HuH-7 (cell line): ENCODE measurements around the gene SYNE2.
"Not testable (repeated sequence)": the region's sequence is repeated elsewhere in the genome, so short reads cannot be mapped to it uniquely, and the experiment has no call there.

Experiments
- DNase-seq: peaks from one replicate; pipeline ENCODE4 v3.0.0; 2011; ENCODE audit warnings: low spot score

Gene SYNE2, protein sequence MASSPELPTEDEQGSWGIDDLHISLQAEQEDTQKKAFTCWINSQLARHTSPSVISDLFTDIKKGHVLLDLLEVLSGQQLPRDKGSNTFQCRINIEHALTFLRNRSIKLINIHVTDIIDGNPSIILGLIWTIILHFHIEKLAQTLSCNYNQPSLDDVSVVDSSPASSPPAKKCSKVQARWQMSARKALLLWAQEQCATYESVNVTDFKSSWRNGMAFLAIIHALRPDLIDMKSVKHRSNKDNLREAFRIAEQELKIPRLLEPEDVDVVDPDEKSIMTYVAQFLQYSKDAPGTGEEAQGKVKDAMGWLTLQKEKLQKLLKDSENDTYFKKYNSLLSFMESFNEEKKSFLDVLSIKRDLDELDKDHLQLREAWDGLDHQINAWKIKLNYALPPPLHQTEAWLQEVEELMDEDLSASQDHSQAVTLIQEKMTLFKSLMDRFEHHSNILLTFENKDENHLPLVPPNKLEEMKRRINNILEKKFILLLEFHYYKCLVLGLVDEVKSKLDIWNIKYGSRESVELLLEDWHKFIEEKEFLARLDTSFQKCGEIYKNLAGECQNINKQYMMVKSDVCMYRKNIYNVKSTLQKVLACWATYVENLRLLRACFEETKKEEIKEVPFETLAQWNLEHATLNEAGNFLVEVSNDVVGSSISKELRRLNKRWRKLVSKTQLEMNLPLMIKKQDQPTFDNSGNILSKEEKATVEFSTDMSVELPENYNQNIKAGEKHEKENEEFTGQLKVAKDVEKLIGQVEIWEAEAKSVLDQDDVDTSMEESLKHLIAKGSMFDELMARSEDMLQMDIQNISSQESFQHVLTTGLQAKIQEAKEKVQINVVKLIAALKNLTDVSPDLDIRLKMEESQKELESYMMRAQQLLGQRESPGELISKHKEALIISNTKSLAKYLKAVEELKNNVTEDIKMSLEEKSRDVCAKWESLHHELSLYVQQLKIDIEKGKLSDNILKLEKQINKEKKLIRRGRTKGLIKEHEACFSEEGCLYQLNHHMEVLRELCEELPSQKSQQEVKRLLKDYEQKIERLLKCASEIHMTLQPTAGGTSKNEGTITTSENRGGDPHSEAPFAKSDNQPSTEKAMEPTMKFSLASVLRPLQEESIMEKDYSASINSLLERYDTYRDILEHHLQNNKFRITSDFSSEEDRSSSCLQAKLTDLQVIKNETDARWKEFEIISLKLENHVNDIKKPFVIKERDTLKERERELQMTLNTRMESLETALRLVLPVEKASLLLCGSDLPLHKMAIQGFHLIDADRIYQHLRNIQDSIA (N-terminal part only)

DNA sequence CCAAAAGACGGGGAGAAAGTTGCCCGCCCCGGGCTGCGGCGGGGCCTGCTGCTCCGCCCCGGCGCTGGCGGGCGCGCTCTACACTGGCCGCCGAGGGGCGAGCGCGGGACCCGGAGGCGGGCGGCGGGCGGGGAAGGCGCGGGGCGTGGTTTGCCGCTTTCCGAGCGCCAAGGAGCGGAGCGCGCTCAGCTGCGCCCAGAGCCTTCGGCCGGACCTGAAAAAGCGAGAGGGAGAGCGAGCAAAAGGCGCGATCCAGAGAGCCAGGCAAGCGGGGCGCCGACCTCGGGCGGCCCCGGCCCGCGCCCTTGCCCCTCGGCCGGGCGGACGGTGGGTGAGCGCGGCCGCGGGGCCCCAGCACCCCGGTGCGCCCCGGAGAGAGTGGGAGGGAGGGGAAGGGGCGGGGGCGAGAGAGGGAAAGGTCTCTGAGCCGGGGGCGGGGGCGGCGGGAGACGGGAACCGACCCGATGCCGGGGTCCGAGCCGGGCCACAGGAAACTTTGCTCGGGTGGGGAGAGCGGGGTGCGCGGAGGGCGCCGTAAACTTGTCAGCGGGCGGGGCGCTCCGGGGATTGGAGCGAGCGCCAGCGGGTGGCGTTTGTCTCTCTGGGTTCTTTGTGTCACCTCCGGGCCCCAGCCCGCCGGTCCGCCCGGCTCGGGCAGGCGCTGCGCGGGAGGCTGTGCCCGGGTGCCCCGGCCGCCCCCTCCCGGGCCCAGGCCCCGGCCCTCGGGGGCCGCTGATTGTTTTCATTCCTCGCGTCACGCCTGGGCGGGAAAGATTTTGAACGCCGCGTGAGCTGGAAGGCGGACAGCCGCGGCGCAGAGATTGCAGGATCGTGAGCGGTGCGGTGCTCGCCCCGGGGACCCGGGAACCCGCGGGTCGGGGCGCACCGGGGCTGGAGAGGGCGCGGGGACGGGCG lies at the start of gene SYNE2:
SYNE2 (plus strand) TSS at position 188 of the 915 bp plus-strand sequence. CDS start 56,145 bp downstream, outside the sequence.
- peak; percentile 69 for DNase-seq

DNA sequence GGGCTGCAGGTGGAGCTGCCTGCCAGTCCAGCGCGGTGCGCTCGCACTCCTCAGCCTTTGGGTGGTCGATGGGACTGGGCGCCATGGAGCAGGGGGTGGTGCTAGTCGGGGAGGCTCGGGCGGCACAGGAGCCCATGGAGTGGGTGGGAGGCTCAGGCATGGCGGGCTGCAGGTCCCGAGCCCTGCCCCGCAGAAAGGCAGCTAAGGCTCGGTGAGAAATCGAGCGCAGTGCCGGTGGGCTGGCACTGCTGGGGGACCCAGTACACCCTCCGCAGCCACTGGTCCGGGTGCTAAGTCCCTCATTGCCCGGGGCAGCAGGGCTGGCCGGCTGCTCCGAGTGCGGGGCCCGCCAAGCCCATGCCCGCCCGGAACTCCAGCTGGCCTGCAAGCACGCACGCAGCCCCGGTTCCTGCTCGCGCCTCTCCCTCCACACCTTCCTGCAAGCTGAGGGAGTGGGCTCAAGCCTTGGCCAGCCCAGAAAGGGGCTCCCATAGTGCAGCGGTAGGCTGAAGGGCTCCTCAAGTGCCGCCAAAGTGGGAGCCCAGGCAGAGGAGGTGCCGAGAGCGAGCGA lies 49.5 kb upstream of the SYNE2 start:
- DNase-seq, result not testable (repeated sequence)

DNA sequence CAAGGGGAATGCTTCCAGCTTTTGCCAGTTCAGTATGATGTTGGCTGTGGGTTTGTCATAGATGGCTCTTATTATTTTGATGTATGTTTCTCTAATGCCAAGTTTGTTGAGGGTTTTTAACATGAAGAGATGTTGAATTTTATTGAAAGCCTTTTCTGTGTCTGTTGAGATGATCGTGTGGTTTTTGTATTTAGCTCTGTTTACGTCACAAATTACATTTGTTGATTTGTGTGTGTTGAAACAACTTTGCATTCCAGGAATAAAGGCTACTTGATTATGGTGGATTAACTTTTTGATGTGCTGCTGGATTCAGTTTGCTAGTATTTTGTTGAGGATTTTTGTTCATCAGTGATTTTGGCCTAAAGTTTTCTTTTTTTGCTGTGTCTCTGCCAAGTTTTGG lies 46.7 kb upstream of the SYNE2 start:
- DNase-seq, result not testable (repeated sequence)

DNA sequence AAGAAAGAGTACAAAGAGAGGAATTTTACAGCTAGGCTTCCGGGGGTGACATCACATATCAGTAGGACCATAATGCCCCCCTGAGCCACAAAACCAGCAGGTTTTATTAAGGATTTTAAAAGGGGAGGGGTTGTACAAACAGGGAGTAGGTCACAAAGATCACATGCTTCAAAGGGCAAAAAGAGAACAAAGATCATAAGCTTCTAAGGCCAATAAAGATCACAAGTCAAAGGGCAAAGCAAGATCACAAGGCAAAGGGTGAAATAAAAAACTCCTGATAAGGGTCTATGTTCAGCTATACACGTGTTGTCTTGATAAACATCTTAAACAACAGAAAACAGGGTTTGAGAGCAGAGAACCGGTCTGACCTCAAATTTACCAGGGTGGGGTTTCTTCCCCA lies 41.1 kb upstream of the SYNE2 start:
- DNase-seq, result not testable (repeated sequence)

DNA sequence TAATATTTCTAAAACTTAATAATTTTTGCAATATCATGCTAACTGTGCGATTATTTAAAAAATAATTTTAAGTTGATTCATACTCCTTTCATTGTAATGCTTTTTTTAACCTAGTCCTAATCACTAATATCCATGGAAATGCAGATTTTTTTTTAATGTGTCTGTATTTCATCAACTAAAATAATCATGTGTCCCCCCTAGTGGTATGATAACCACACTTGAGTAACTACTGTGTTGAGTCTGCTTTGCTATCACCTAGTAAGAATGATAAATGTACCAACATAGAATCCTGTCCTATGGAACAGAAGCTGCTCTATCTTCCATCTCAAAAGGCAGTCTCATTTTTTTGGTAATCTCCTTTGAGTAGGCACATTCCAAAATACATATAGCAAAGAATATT lies 19.1 kb upstream of the SYNE2 start:
- no peak for DNase-seq

DNA sequence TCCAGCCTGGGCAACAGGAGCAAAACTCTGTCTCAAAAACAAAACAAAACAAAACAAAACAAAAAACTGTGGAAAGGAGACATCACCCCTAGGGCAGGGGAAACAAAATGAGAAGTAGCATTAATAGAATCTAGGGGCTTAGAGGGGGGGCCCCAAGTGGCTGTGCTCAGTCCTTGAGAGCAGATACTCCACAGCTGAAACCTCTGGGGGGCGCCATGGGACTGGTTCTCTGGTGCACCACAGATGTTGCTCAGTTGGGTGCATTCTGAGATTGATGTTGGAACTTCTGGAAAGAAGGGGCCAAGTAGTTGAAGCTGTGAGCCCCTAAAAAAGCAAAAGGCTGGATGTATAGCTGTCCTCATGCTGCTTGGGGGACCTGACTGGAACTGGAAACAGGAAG lies 11.8 kb upstream of the SYNE2 start:
- DNase-seq, result no peak

DNA sequence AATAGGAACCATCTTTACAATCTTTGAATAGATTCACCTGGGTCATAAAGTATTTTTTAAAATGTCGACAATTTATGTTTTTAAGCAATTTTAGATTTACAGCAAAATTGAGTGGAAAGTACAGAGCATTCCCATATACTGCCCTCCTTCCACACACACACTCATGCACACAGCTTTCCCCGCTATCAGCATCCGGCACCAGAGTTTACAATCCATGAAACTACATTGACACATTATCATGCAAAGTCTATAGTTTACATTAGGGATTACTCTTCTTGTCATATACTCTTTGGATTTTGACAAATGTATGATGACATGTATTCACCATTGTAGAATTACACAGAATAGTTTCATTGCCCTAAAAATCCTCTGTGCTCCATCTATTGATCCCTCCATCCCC lies 9.0 kb upstream of the SYNE2 start:
- no peak for DNase-seq

DNA sequence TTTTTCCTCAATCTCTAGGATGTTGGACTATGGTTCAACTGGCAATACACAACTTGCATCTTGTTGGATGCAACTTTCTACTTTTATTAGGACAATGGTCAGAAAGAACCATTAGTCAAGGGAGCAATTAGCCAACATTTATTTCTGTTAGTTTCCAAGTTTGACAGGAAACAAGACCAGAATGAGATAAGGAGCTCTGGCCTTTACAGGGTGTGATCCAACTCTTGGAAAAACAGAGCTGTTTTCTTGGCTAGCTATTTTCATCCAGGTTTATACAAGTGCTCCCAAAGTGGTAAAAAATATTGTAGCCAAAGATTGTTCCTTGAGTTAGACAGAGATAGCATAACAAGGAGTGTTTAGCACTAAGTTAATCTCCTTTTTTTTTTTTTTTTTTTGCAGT lies 3.9 kb upstream of the SYNE2 start:
- DNase-seq, result no peak

DNA sequence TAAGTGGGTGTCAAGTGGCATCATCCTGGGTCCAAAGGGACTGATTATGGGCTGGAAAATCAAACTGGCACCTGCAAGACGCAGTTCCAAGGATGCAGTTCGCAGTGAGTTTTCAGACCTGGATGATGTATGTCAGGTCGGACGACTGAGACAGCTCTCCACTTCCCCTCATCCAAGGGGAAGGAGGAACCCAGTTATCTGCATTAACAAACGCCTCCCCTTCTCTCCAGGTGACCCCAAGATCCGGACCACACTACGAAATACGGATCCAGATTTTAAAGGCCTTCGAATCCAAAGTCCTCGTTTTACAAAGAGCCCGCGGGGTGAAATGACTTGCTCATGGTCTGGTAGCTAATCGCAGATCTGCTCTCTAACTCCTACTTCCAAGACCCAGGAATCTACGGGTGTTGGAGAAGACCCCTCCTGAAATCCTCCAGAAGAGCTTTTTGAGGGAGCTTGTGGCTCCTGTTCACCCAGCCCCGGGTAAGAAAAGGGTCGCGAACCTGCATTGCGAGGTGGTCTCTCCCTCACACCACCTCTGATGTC lies 460 bp upstream of the SYNE2 start:
- DNase-seq, result no peak

DNA sequence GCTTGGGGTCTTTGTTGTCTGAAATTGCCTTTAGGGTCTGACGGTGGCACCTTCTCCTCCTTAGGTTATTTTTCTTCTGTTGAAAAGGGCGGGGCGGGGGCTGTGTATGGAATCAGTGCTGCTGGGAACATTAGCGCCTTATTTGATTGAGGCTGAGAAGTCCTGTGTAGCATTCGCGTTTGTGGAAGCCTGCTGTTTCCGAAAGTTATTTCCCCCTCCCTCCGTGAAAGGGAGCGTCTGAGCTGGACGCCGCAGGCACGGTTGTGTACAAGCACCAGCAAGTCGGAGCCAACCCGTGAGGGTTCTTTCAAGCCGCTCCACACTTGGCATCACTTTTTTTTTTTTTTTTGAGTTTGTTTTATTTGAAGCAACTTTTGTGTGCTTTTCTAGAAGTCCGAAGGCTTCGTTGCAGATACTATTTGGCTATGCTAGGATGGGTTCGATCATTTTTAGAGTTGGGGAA lies 1.1 kb downstream of the SYNE2 start:
- peak; percentile 28 for DNase-seq

DNA sequence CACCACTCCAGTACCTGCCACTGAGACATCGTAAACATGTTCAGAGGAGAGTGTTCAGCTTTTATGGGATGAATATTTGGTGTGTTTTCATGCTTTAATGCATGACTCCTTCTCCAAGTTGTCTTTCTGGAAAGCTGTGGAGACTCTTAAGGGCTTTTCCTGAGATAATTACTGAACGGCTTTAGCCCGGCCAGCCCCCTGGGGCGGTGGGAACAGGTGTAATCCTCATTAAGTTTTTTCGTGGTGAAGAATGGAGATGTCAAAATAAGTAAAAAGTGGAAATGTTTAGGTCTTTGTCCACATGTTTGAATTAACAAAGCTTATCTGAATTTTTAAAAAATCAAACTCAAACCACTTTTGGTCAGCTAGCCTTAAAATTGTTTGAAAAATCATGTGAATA lies 1.5 kb downstream of the SYNE2 start:
- no peak for DNase-seq

DNA sequence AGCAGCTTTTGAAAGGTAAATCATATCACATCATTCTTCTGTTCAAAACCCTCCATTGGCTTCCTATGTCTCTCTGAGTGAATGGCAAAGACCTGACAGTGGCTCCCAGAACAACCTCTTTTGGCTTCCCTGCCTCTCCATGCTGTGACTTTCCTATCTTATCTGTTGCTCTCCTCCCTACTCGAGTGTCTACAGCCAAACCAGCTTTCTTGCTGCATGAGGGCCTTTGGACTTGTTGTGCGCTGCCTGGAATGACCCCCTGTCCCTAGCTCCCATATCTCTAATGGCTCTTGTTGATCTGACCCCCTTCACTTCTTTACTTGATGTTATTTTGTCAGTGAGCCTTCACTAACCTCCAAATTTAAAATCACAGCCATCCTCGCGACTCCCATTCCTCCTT lies 2.5 kb downstream of the SYNE2 start:
- no peak for DNase-seq

DNA sequence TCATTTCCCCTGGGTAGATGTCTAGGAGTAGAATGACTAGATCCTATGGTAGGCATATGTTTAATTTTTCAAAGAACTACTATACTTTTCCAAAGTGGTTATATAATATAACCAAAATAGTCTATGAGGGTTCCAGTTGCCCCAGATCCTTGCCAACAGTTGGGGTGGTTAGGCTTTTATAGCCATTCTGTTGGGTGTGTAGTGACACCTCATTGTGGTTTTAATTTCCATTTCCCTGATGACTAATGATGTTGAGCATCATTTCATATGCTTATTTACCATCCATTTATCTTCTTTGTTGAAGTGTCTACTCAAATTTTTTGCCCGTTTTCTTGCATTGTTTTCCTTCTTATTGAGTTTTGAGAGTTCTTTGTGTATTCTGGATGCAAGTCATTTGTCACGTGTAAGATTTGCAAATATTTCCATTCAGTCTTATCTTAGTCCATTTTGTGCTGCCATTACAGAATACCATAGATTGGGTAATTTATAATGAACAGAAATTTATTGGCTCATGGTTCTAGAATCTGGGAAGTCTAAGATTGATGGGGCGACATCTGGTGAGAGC lies 4.7 kb downstream of the SYNE2 start:
- no peak for DNase-seq

DNA sequence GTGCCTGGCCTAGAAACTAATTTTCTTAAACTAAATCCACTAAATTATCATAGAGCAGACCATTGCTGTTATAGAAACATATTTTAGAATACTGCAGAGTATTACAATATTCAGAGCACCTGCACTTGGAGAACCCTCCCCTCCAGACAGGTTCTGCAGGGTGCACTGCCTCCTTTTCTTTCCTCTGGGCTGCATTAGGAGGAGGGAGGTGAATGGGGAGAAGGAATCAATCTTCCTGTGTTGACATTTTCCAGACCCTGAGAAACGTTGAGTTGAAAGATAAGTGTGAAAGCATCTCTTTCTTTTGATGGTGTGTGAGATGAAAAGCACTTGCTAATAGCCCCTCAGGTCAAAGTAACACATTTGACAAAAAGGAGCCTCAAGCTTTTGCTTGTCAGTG lies 7.3 kb downstream of the SYNE2 start:
- no peak for DNase-seq

DNA sequence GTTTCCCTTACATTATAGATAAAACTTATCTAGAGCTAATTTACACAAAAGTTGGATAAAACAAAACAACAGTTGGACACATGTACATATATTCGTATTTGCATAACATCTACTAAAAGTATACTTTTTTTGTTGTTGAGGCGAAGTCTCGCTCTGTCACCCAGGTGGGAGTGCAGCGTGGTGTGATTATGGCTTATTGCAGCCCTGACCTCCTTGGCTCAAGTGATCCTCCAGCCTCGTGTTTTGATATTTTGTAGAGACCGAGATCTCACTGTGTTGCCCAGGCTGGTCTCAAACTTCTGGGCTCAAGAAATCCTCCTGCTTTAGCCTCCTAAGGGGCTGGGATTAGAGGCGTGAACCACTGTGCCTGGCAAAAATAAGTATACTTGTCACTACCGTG lies 9.4 kb downstream of the SYNE2 start:
- no peak for DNase-seq

DNA sequence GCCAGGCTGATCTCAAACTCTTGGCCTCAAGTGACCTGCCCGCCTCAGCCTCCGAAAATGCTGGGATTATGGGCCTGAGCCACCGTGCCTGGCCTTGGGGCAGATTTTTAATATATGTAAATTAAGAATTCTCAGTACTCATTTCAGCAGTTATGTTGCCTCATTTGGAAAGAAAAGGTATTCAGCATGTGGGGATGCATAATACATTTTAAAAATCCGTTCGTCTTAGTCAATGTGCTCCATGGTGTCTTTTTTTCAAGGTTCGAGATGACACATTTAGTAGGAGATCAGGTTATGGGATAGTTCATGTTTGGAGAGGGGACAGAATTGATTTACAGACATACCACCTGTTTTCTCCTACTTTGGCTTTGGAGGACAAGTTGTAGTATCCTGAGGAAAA lies 10.2 kb downstream of the SYNE2 start:
- no peak for DNase-seq

DNA sequence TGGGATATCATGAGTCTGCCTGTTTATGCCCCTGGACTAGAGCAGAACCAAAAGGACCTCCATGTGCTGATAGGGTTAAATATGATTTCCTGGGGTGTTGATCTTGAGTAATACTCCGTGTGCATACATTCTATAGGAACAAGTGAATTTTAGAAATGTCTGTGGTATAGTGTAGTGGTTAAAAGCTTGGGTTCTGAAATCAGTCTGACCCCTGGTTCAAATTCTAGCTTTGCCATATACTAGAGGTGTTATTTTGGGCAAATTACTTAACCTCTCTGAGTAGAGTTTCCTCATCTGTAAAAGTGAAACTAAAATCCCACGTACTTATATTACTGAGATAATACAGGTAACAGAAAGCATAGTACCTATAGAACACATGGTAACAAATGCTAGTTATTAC lies 12.0 kb downstream of the SYNE2 start:
- DNase-seq, result not testable (repeated sequence)

DNA sequence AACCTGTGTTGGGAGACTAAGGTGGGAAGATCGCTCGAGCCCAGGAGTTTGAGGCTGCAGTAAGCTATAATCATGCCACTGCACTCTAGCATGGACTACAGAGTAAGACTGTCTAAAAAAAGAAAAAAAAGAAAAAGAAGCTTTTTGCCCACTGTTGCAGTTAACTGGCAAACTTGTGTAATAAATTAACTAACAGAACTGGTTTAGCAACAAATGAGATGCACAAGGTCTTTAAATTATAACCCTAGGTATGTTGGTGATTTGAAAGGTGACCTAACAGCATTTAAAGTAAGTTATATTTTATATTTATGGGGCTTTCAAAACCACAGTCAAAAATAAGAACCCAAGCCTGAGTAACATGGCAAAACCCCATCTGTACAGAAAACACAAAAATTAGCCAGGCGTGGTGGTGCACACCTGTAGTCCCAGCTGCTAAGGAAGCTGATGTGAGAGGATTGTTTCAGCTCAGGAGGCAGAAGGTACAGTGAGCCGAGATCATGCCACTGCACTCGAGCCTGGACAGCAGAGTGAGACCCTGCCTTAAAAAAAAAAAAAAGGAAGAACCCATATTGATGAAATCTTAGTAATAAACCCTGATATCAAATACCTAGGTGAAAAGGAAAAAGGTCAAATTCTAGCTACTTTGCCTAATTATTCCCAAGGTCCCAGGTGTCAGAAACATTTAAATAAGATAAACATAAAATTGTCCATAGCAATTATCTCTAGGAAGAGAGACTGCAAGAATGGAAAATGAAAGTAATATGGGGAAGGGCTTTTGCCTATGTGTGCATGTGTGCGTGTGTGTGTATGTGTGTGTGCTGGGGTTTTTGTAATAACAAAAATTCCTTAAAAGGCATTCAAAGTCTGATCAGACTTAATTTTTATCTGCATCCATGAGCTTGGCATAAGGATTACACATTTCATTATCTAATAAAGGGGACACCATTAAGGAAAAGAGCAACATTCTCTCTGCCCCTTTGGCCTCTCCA lies 15.4 kb downstream of the SYNE2 start:
- DNase-seq, result no peak
